Measurements from ENCODE around the gene ROBO1. TPM values are rescaled to one million over a fixed set of nuclear protein-coding genes. Genes with fewer than 3 reads are reported as not detected.

The ROBO1 gene
- total RNA-seq, 1 donor from 2014 or later, result 7.1 TPM

- H3K4me3 ChIP-seq, result no peak overlapping the region
- TF ChIP-seq CTCF (IDR thresholded peaks at IDR 0.05; ENCODE audit: borderline replicate concordance), result no peak
- H3K9me3 ChIP-seq (replicated peaks), result no peaks in the 10 kb centered on the region
- no peaks in the 10 kb centered on the region for H3K4me1 ChIP-seq
- DNase-seq, result no peak
- H3K36me3 ChIP-seq, result no peaks in the 10 kb centered on the region
- no peaks in the 10 kb centered on the region for H3K27me3 ChIP-seq (ENCODE audit: low read depth)
- intact Hi-C loops (cut with micrococcal nuclease), result no loop called here
- H3K27ac ChIP-seq (replicated peaks), result no peak overlapping the region
Measured at GRCh38 chr3:79598594-79598993, 169.2 kb downstream of the ROBO1 start.

GRCh38 chr3:79597709-79598108, 170.1 kb downstream of the ROBO1 start:
- intact Hi-C loops (cut with micrococcal nuclease), result no loop called here
- no peaks in the 10 kb centered on the region for H3K36me3 ChIP-seq
- H3K27ac ChIP-seq (replicated peaks), result no peak overlapping the region
- DNase-seq, result no peak
- no peaks in the 10 kb centered on the region for H3K4me1 ChIP-seq
- no peak overlapping the region for H3K4me3 ChIP-seq
- H3K27me3 ChIP-seq (ENCODE audit: low read depth), result no peaks in the 10 kb centered on the region
- TF ChIP-seq CTCF (IDR thresholded peaks at IDR 0.05; ENCODE audit: borderline replicate concordance), result no peak
- no peaks in the 10 kb centered on the region for H3K9me3 ChIP-seq (replicated peaks)

GRCh38 chr3:79587150-79587549, 180.6 kb downstream of the ROBO1 start:
- DNase-seq, result no peak
- Histone ChIP-seq H3K9me3 (replicated peaks) (no peaks in the 10 kb centered on the region), H3K27ac (replicated peaks) (no peak overlapping the region), H3K4me3 (no peak overlapping the region), H3K27me3 (ENCODE audit: low read depth) (no peaks in the 10 kb centered on the region), H3K4me1 (no peaks in the 10 kb centered on the region), H3K36me3 (no peaks in the 10 kb centered on the region)
- TF ChIP-seq CTCF (IDR thresholded peaks at IDR 0.05; ENCODE audit: borderline replicate concordance), result no peak
- intact Hi-C loops (cut with micrococcal nuclease), result no loop called here

GRCh38 chr3:79586232-79586631, 181.6 kb downstream of the ROBO1 start:
- intact Hi-C loops (cut with micrococcal nuclease), result no loop called here
- Histone ChIP-seq H3K9me3 (replicated peaks) (no peaks in the 10 kb centered on the region), H3K4me1 (no peaks in the 10 kb centered on the region), H3K27me3 (ENCODE audit: low read depth) (no peaks in the 10 kb centered on the region), H3K36me3 (no peaks in the 10 kb centered on the region), H3K27ac (replicated peaks) (no peak overlapping the region), H3K4me3 (no peak overlapping the region)
- no peak for DNase-seq
- TF ChIP-seq CTCF (IDR thresholded peaks at IDR 0.05; ENCODE audit: borderline replicate concordance), result no peak

- Histone ChIP-seq H3K36me3 (no peaks in the 10 kb centered on the region), H3K9me3 (replicated peaks) (no peaks in the 10 kb centered on the region), H3K27ac (replicated peaks) (no peak overlapping the region), H3K27me3 (ENCODE audit: low read depth) (no peaks in the 10 kb centered on the region), H3K4me1 (no peaks in the 10 kb centered on the region), H3K4me3 (no peak overlapping the region)
- no peak for TF ChIP-seq CTCF (IDR thresholded peaks at IDR 0.05; ENCODE audit: borderline replicate concordance)
- intact Hi-C loops (cut with micrococcal nuclease), result no loop called here
- DNase-seq, result no peak
Measured at GRCh38 chr3:79572930-79573329, 194.9 kb downstream of the ROBO1 start.

- Histone ChIP-seq H3K36me3 (no peaks in the 10 kb centered on the region), H3K4me1 (no peaks in the 10 kb centered on the region), H3K27me3 (ENCODE audit: low read depth) (no peaks in the 10 kb centered on the region), H3K9me3 (replicated peaks) (no peaks in the 10 kb centered on the region), H3K27ac (replicated peaks) (no peak overlapping the region), H3K4me3 (no peak overlapping the region)
- TF ChIP-seq CTCF (IDR thresholded peaks at IDR 0.05; ENCODE audit: borderline replicate concordance), result no peak
- intact Hi-C loops (cut with micrococcal nuclease), result no loop called here
- no peak for DNase-seq
Measured at GRCh38 chr3:79568938-79569337, 198.9 kb downstream of the ROBO1 start.

Data from left ventricle myocardium inferior (tissue), 1 donor.